ENCODE results near the gene GRIN1.

DNA sequence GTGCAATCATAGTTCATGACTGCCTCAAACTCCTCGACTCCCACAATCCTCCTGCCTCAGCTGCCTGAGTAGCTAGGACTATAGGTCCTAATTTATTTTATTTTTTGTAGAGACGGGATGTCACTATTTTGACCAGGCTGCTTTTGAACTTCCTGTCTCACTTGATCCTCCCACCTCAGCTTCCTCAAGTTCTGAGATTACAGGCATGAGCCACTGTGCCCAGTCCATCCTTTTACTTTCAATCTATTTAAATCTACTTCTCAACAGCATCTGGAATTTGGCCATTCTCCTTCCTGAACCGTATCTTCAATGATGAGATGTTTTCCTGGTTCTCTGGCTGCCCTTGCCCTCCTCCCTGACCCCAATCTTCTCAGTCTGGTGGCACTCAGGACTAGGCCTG lies 12.2 kb upstream of the GRIN1 start:
- TF ChIP-seq, protein P1, sequence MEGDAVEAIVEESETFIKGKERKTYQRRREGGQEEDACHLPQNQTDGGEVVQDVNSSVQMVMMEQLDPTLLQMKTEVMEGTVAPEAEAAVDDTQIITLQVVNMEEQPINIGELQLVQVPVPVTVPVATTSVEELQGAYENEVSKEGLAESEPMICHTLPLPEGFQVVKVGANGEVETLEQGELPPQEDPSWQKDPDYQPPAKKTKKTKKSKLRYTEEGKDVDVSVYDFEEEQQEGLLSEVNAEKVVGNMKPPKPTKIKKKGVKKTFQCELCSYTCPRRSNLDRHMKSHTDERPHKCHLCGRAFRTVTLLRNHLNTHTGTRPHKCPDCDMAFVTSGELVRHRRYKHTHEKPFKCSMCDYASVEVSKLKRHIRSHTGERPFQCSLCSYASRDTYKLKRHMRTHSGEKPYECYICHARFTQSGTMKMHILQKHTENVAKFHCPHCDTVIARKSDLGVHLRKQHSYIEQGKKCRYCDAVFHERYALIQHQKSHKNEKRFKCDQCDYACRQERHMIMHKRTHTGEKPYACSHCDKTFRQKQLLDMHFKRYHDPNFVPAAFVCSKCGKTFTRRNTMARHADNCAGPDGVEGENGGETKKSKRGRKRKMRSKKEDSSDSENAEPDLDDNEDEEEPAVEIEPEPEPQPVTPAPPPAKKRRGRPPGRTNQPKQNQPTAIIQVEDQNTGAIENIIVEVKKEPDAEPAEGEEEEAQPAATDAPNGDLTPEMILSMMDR (IDR thresholded peaks at IDR 0.05; ENCODE audit: insufficient read depth, low read length, poor library complexity, severe bottlenecking), result no peak
- TF ChIP-seq EZH2phosphoT487 (conservative IDR thresholded peaks at IDR 0.05; ENCODE audit: low read length), result no peak

Measured in SU-DHL-6 (cell line).